Measurements from ENCODE around the gene CNOT4.
"Not testable (repeated sequence)": the region's sequence is repeated elsewhere in the genome, so short reads cannot be mapped to it uniquely, and the experiment has no call there.

The CNOT4 gene

GRCh38 chr7:135480966-135481597 lies 28.8 kb downstream of the CNOT4 start:
- POLR2A ChIA-PET: no interaction called here
- CTCF ChIA-PET: interaction anchor here (1.0 kb wide), 1 partner anchor 8 kb away, joined by 3 read pairs; no protein-coding TSS in a partner anchor

GRCh38 chr7:135475521-135475920 lies 34.4 kb downstream of the CNOT4 start:
- TF ChIP-seq LEF1 (IDR thresholded peaks at IDR 0.05; ENCODE audit: borderline replicate concordance): no peak
- TF ChIP-seq FOXM1 (IDR thresholded peaks at IDR 0.05; ENCODE audit: borderline replicate concordance): no peak
- no peak for TF ChIP-seq PKNOX1 (IDR thresholded peaks at IDR 0.05)
- no peak for TF ChIP-seq SUZ12 (IDR thresholded peaks at IDR 0.05)
- TF ChIP-seq ZNF384 (IDR thresholded peaks at IDR 0.05): no peak
- TF ChIP-seq ARNT (IDR thresholded peaks at IDR 0.05): no peak
- no peak for DNase-seq (ENCODE audit: extremely low spot score)
- POLR2A ChIA-PET: no interaction called here
- CTCF ChIA-PET: no interaction called here

More at GRCh38 chr7:135480966-135481597, 28.8 kb downstream of the CNOT4 start:
- no peak for DNase-seq (ENCODE audit: extremely low spot score)
- TF ChIP-seq ZNF384 (IDR thresholded peaks at IDR 0.05) (no peak), FOXA1 (IDR thresholded peaks at IDR 0.05) (no peak), PKNOX1 (IDR thresholded peaks at IDR 0.05) (no peak), FOXM1 (IDR thresholded peaks at IDR 0.05; ENCODE audit: borderline replicate concordance) (no peak)

- POLR2A ChIA-PET; CTCF ChIA-PET; DNase-seq (ENCODE audit: extremely low spot score): not testable (repeated sequence)
These were observed 40.2 kb downstream of the CNOT4 start for GRCh38 chr7:135469705-135470104.

- TF ChIP-seq PKNOX1 (IDR thresholded peaks at IDR 0.05) (no peak), L3MBTL2 (conservative IDR thresholded peaks at IDR 0.05) (no peak), ELF4 (IDR thresholded peaks at IDR 0.05) (no peak), FOXK2 (IDR thresholded peaks at IDR 0.05) (no peak), LEF1 (IDR thresholded peaks at IDR 0.05; ENCODE audit: borderline replicate concordance) (no peak), SP1 (IDR thresholded peaks at IDR 0.05) (no peak), BHLHE40 (IDR thresholded peaks at IDR 0.05; ENCODE audit: borderline replicate concordance) (no peak), SUZ12 (IDR thresholded peaks at IDR 0.05) (no peak)
- no peak for DNase-seq (ENCODE audit: extremely low spot score)
- ChIA-PET POLR2A (no interaction called here), CTCF (interaction anchor here (0.6 to 0.8 kb wide), 2 partner anchors 187 to 1036 kb away, joined by 3 to 5 read pairs; no protein-coding TSS in a partner anchor)
These were observed 42.6 kb downstream of the CNOT4 start for GRCh38 chr7:135467207-135467711.

GRCh38 chr7:135466442-135467206 lies 43.3 kb downstream of the CNOT4 start:
- no peak for TF ChIP-seq SP1 (IDR thresholded peaks at IDR 0.05)
- no peak for TF ChIP-seq LEF1 (IDR thresholded peaks at IDR 0.05; ENCODE audit: borderline replicate concordance)
- TF ChIP-seq FOXA1 (IDR thresholded peaks at IDR 0.05): no peak
- TF ChIP-seq ZNF384 (IDR thresholded peaks at IDR 0.05): no peak
- no peak for TF ChIP-seq BHLHE40 (IDR thresholded peaks at IDR 0.05; ENCODE audit: borderline replicate concordance)
- no peak for TF ChIP-seq ELF4 (IDR thresholded peaks at IDR 0.05)
- TF ChIP-seq CTBP1 (IDR thresholded peaks at IDR 0.05; ENCODE audit: borderline replicate concordance): no peak
- no peak for TF ChIP-seq L3MBTL2 (conservative IDR thresholded peaks at IDR 0.05)
- TF ChIP-seq FOXK2 (IDR thresholded peaks at IDR 0.05): no peak
- TF ChIP-seq TARDBP (IDR thresholded peaks at IDR 0.05): no peak
- no peak for DNase-seq (ENCODE audit: extremely low spot score)
- ChIA-PET POLR2A (no interaction called here), CTCF (interaction anchor here (0.6 to 1.0 kb wide), 3 partner anchors 52 to 1035 kb away, joined by 3 to 5 read pairs (median 3); no protein-coding TSS in a partner anchor)

GRCh38 chr7:135463908-135464307 lies 46.0 kb downstream of the CNOT4 start:
- TF ChIP-seq L3MBTL2 (conservative IDR thresholded peaks at IDR 0.05): no peak
- TF ChIP-seq PKNOX1 (IDR thresholded peaks at IDR 0.05): no peak
- TF ChIP-seq ZNF384 (IDR thresholded peaks at IDR 0.05): no peak
- TF ChIP-seq FOXA1 (IDR thresholded peaks at IDR 0.05): no peak
- no peak for TF ChIP-seq NFRKB (IDR thresholded peaks at IDR 0.05)
- TF ChIP-seq ARNT (IDR thresholded peaks at IDR 0.05): no peak
- TF ChIP-seq LEF1 (IDR thresholded peaks at IDR 0.05; ENCODE audit: borderline replicate concordance): no peak
- TF ChIP-seq CTBP1 (IDR thresholded peaks at IDR 0.05; ENCODE audit: borderline replicate concordance): no peak
- TF ChIP-seq HDGF (IDR thresholded peaks at IDR 0.05; ENCODE audit: borderline replicate concordance): no peak
- TF ChIP-seq SP1 (IDR thresholded peaks at IDR 0.05): no peak
- TF ChIP-seq FOXM1 (IDR thresholded peaks at IDR 0.05; ENCODE audit: borderline replicate concordance): no peak
- TF ChIP-seq ELF4 (IDR thresholded peaks at IDR 0.05): no peak
- TF ChIP-seq SUZ12 (IDR thresholded peaks at IDR 0.05): no peak
- no peak for TF ChIP-seq FOXK2 (IDR thresholded peaks at IDR 0.05)
- TF ChIP-seq TARDBP (IDR thresholded peaks at IDR 0.05): no peak
- no peak for DNase-seq (ENCODE audit: extremely low spot score)
- ChIA-PET CTCF (no interaction called here), POLR2A (no interaction called here)
